PC-3 (cell line): ENCODE results near the gene LEF1. TPM values are rescaled to one million over a fixed set of nuclear protein-coding genes. Genes with fewer than 3 reads are reported as not detected.

Experiments
- ATAC-seq: fragments of 200-7000 bp; cut with Tn5 transposase; 2 replicates; pipeline ENCODE4 v1.9.1; 2020; ENCODE audit warnings: mild to moderate bottlenecking, moderate library complexity
- BruUV-seq: library from RNA; stranded (reverse); fragments of 400-500 nt; replicated peaks from 2 replicates; lab custom pipeline; 2021; lab: Mats Ljungman, UMichigan
- CTCF ChIA-PET: fragments of 300-600 bp; sonication (Branson Sonifier 250); formaldehyde crosslinking; loops from one replicate; lab custom pipeline; 2022; ENCODE audit warnings: antibody characterized with exemption; lab: Charles Lee
- POLR2A ChIA-PET: fragments of 300-600 bp; sonication (Branson Sonifier 250); formaldehyde crosslinking; loops from one replicate; lab custom pipeline; 2022; ENCODE audit warnings: antibody characterized with exemption; ENCODE audit not compliant: unreplicated experiment; lab: Charles Lee
- DNase-seq: peaks from one replicate; pipeline ENCODE4 v3.0.0-alpha.2; 2015
- H2AFZ ChIP-seq: fragments of 300-600 bp; sonication (generic); 2 replicates; pipeline ENCODE4 v1.6.0; 2016; ENCODE audit warnings: antibody characterized with exemption, low read length
- H3F3A ChIP-seq: fragments of 300-600 bp; sonication (generic); one replicate; pipeline ENCODE4 v1.6.0; 2017; ENCODE audit warnings: antibody characterized with exemption, low read length, control low read depth, mild to moderate bottlenecking; ENCODE audit not compliant: unreplicated experiment
- H3K27ac ChIP-seq: fragments of 300-600 bp; sonication (generic); 2 replicates; pipeline ENCODE4 v1.5.1; 2016; ENCODE audit warnings: mild to moderate bottlenecking, low read length
- H3K27me3 ChIP-seq: fragments of 300-600 bp; sonication (generic); 2 replicates; pipeline ENCODE4 v1.6.1; 2016; ENCODE audit warnings: low read length, mixed read lengths
- H3K36me3 ChIP-seq: fragments of 300-600 bp; sonication (generic); 2 replicates; pipeline ENCODE4 v1.6.1; 2016; ENCODE audit warnings: low read depth, mixed run types, low read length, mixed read lengths
- H3K4me1 ChIP-seq: fragments of 300-600 bp; sonication (generic); 2 replicates; pipeline ENCODE4 v1.5.1; 2016; ENCODE audit warnings: low read length; ENCODE audit not compliant: insufficient read depth
- H3K4me2 ChIP-seq: fragments of 300-600 bp; sonication (generic); 2 replicates; pipeline ENCODE4 v1.6.0; 2016; ENCODE audit warnings: low read length
- H3K4me3 ChIP-seq: fragments of 300-600 bp; sonication (generic); 2 replicates; pipeline ENCODE4 v1.5.1; 2016; ENCODE audit warnings: mild to moderate bottlenecking, low read length, mixed read lengths
- H3K79me2 ChIP-seq: fragments of 300-600 bp; sonication (generic); 2 replicates; pipeline ENCODE4 v1.6.1; 2017; ENCODE audit warnings: low read length, mixed read lengths
- H3K9ac ChIP-seq: fragments of 300-600 bp; sonication (generic); 2 replicates; pipeline ENCODE4 v1.6.0; 2016; ENCODE audit warnings: mild to moderate bottlenecking, low read length
- H3K9me2 ChIP-seq: fragments of 300-600 bp; sonication (generic); replicated peaks from 2 replicates; pipeline ENCODE4 v1.6.1; 2016; ENCODE audit warnings: mixed run types, low read length, mixed read lengths
- H3K9me3 ChIP-seq: fragments of 300-600 bp; sonication (generic); 2 replicates; pipeline ENCODE4 v1.6.1; 2016; ENCODE audit warnings: low read length, mixed read lengths
- H4K20me1 ChIP-seq: fragments of 300-600 bp; sonication (generic); 2 replicates; pipeline ENCODE4 v1.6.1; 2016; ENCODE audit warnings: low read length, mixed read lengths
- CTCF ChIP-seq: fragments of 300-600 bp; sonication (generic); conservative IDR thresholded peaks from 2 replicates; pipeline ENCODE4 v1.5.1; 2017; ENCODE audit warnings: antibody characterized with exemption, low read depth, mild to moderate bottlenecking, low read length
- EZH2 ChIP-seq: fragments of 300-600 bp; sonication (generic); IDR thresholded peaks from one replicate; pipeline ENCODE4 v1.6.1; 2017; ENCODE audit warnings: antibody characterized with exemption, mild to moderate bottlenecking, low read length; ENCODE audit not compliant: unreplicated experiment
- EZH2phosphoT487 ChIP-seq: fragments of 300-600 bp; sonication (generic); IDR thresholded peaks from 2 replicates; pipeline ENCODE4 v1.6.1; 2018; ENCODE audit warnings: mild to moderate bottlenecking, antibody characterized with exemption, low read length, borderline replicate concordance
- intact Hi-C: fragments of 100-400 bp; cut with micrococcal nuclease; formaldehyde crosslinking; loops from 2 replicates; pipeline ENCODE4 v1.9.0; 2023
- total RNA-seq: library from RNA; depleted of rRNA; stranded (reverse); fragments of >200 nt; gene quantifications from 2 replicates; pipeline ENCODE4 v1.2.3, GENCODE V29; 2014

LEF1 gene
- total RNA-seq, 1 experiment from 2014 or later: 2.4 TPM

DNA sequence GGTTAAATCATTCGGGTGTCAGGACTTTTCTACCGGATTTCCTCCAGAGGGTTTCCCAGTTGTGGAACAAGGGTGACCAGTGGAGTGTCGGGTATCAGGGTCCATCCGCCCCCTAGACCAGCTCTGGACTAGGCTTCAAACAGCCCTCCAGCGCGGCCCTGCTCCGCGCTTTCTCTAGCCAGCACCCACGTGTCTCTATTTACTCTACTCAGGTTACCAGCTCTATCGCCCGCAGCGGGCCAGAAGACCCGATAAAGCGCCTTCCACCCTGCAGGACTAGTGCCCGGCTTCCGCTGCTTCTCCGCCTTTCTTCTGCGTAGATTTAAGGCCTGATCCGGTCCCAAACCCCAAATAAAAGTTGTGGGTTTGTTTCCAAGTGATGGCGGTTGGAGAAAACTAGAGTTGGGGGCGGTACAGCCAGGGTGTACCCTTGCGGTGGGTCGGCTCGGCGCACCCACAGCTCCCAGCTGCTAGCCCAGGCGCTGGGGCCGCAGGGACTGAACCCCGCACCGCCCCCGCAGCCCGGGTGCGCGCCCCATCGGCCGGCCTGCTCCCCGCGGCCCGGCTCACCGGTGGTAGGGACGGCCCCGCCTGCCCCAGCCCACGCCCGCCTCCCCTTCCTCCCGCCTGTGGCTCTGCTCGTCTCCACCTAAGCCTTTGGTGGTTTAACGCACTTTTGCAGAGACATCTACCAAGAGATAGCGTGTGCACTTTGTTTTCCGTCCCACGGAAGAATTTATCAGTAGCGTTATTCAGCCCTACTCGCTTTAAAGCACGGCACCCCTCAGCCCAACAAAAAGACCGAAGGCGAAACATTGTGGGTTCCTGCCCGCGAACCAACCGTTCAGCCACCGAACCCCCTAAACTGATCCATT lies 2.1 kb downstream of the LEF1 start:
- Histone ChIP-seq H3K4me2 (peak overlapping the region; percentile 94), H3K9ac (no peak overlapping the region), H2AFZ (peak overlapping the region; percentile 86), H3K79me2 (no peaks in the 10 kb centered on the region), H3K4me1 (no peaks in the 10 kb centered on the region), H3K4me3 (peak overlapping the region; percentile 69), H3F3A (no peaks in the 10 kb centered on the region), H3K36me3 (no peaks in the 10 kb centered on the region), H4K20me1 (no peaks in the 10 kb centered on the region), H3K27ac (no peak overlapping the region), H3K9me2 (no peaks in the 10 kb centered on the region), H3K9me3 (no peaks in the 10 kb centered on the region), H3K27me3 (peaks cover 66% of the 10 kb centered on the region)
- ATAC-seq: peak; percentile 44
- POLR2A ChIA-PET: no interaction called here
- BruUV-seq: no TSS peak
- TF ChIP-seq EZH2phosphoT487 (no peak), EZH2 (peak; percentile 79), CTCF (no peak)
- intact Hi-C loops: loop anchor here (5.0 to 10.0 kb wide), 2 partner anchors 49 to 102 kb away; no protein-coding TSS in a partner anchor
- DNase-seq: peak; percentile 16
- CTCF ChIA-PET: no interaction called here

- peak overlapping the region; percentile 94 for H3K4me2 ChIP-seq
- H3K36me3 ChIP-seq: no peaks in the 10 kb centered on the region
- TF ChIP-seq EZH2phosphoT487 (no peak), EZH2 (no peak), CTCF (no peak)
- no peaks in the 10 kb centered on the region for H3K4me1 ChIP-seq
- H3K9ac ChIP-seq: no peak overlapping the region
- no peak overlapping the region for H2AFZ ChIP-seq
- ChIA-PET CTCF (no interaction called here), POLR2A (no interaction called here)
- no peaks in the 10 kb centered on the region for H3K9me3 ChIP-seq
- H3K79me2 ChIP-seq: no peaks in the 10 kb centered on the region
- H3F3A ChIP-seq: no peaks in the 10 kb centered on the region
- DNase-seq (no peak), ATAC-seq (no peak)
- no TSS peak for BruUV-seq
- peaks cover 60% of the 10 kb centered on the region for H3K27me3 ChIP-seq
- no peaks in the 10 kb centered on the region for H3K9me2 ChIP-seq
- H3K27ac ChIP-seq: no peak overlapping the region
- peak overlapping the region; percentile 69; the same call in 1 of the 2 replicates for H3K4me3 ChIP-seq
- H4K20me1 ChIP-seq: no peaks in the 10 kb centered on the region
- intact Hi-C loops: loop anchor here (5.0 to 10.0 kb wide), 2 partner anchors 49 to 101 kb away; no protein-coding TSS in a partner anchor
Measured at GRCh38 chr4:108166038-108166437, 2.7 kb downstream of the LEF1 start.

DNA sequence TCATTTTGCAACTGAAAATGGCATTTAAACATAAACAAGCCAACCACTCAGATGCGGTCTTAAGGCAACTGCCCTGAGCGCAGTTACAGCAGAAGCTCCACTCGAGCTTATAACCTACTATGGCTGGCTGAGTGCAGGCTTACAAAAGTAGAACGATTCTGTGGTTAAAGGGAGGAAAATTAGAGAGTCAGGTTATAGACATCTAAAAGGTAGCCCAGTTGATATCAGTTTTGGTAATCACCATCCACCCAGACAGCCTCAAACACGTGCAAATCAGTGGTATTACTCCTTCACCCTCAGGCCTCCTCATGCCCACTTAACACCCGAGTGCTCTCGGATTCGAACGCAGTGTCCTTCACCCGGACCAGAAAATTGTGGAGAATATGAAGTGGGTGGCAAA lies 3.1 kb downstream of the LEF1 start:
- H3K9ac ChIP-seq: no peak overlapping the region
- no peaks in the 10 kb centered on the region for H3K9me3 ChIP-seq
- no peak overlapping the region for H2AFZ ChIP-seq
- DNase-seq: no peak
- ChIA-PET CTCF (no interaction called here), POLR2A (no interaction called here)
- no peaks in the 10 kb centered on the region for H3K36me3 ChIP-seq
- no peaks in the 10 kb centered on the region for H4K20me1 ChIP-seq
- BruUV-seq: no TSS peak
- no peaks in the 10 kb centered on the region for H3K9me2 ChIP-seq
- H3K27me3 ChIP-seq: peaks cover 55% of the 10 kb centered on the region
- intact Hi-C loops: loop anchor here (5.0 to 10.0 kb wide), 2 partner anchors 48 to 101 kb away; no protein-coding TSS in a partner anchor
- no peaks in the 10 kb centered on the region for H3K4me1 ChIP-seq
- H3K79me2 ChIP-seq: no peaks in the 10 kb centered on the region
- H3K4me2 ChIP-seq: no peak overlapping the region
- no peaks in the 10 kb centered on the region for H3F3A ChIP-seq
- ATAC-seq: no peak
- no peak overlapping the region for H3K4me3 ChIP-seq
- H3K27ac ChIP-seq: no peak overlapping the region
- TF ChIP-seq CTCF (no peak), EZH2 (no peak), EZH2phosphoT487 (no peak)
